Ishikawa (cell line): ENCODE data around the gene NPAS3.

Experiments
- CEBPB ChIP-seq: IDR thresholded peaks from 2 replicates; pipeline ENCODE4 v1.6.1; 2012
- EP300 ChIP-seq: IDR thresholded peaks from 2 replicates; pipeline ENCODE4 v1.6.1; 2012; ENCODE audit warnings: borderline replicate concordance
- FOXM1 ChIP-seq: IDR thresholded peaks from 2 replicates; pipeline ENCODE4 v1.6.1; 2012; ENCODE audit warnings: low read depth, borderline replicate concordance
- TF ChIP-seq, protein P1 (sequence below): IDR thresholded peaks from 2 replicates; pipeline ENCODE4 v1.6.1; 2012; ENCODE audit warnings: low read depth, mild to moderate bottlenecking

DNA sequence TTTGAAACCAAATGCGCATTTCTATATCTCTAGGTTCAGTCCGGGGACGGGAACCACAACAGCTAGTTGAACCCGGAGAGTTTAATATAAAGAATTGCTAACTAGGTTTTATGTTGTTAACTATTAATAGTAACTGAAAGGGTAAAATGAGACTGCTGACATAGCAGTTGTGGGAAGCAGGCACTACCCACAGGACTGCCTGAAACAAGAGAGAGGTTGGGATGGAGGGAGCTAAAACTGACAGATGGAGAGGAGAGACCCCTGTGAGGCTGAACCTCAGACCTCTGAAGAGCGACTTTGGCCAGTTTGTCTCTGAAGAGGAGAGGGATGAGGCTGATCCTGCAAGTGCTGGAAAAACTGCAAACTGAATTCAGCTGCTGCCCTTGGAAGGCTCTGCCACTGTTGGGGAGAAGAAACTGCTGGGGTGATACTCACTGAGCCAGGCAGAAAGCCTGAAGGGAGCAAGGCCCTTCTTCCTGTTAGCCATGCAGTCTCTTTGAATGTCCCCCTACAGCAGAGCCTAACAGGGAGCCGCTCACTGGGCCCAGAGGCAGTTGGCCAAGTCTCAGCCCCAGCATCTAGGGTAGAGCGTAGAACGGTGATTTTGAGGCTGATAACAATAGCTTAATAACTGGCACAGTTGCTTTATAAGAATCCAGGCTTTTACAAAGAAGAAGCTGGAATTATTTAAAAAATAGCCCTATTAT lies 172.2 kb downstream of the NPAS3 start:
- TF ChIP-seq CEBPB (no peak), FOXM1 (no peak), EP300 (no peak)
- TF ChIP-seq, protein P1, sequence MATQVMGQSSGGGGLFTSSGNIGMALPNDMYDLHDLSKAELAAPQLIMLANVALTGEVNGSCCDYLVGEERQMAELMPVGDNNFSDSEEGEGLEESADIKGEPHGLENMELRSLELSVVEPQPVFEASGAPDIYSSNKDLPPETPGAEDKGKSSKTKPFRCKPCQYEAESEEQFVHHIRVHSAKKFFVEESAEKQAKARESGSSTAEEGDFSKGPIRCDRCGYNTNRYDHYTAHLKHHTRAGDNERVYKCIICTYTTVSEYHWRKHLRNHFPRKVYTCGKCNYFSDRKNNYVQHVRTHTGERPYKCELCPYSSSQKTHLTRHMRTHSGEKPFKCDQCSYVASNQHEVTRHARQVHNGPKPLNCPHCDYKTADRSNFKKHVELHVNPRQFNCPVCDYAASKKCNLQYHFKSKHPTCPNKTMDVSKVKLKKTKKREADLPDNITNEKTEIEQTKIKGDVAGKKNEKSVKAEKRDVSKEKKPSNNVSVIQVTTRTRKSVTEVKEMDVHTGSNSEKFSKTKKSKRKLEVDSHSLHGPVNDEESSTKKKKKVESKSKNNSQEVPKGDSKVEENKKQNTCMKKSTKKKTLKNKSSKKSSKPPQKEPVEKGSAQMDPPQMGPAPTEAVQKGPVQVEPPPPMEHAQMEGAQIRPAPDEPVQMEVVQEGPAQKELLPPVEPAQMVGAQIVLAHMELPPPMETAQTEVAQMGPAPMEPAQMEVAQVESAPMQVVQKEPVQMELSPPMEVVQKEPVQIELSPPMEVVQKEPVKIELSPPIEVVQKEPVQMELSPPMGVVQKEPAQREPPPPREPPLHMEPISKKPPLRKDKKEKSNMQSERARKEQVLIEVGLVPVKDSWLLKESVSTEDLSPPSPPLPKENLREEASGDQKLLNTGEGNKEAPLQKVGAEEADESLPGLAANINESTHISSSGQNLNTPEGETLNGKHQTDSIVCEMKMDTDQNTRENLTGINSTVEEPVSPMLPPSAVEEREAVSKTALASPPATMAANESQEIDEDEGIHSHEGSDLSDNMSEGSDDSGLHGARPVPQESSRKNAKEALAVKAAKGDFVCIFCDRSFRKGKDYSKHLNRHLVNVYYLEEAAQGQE = no peak
